Measurements from ENCODE around the gene MTF2.
A peak's percentile ranks its signal among the peaks of the same experiment; 100 is the strongest.

The MTF2 gene

GRCh38 chr1:93042187-93043056, 36.7 kb upstream of the MTF2 start:
- Histone ChIP-seq H3K4me1 (ENCODE audit: insufficient read depth, insufficient read length) (no peaks in the 10 kb centered on the region), H3K9me3 (ENCODE audit: insufficient read depth, low read length) (no peaks in the 10 kb centered on the region), H3K9ac (ENCODE audit: insufficient read length, low read depth) (no peak overlapping the region), H3K36me3 (ENCODE audit: insufficient read depth, insufficient read length, low read length) (no peaks in the 10 kb centered on the region), H3K4me3 (ENCODE audit: insufficient read length, low read depth) (no peak overlapping the region), H3K27me3 (ENCODE audit: insufficient read depth, insufficient read length) (no peaks in the 10 kb centered on the region)
- no peak for DNase-seq (ENCODE audit: low read depth, low spot score)
- TF ChIP-seq ZNF274 (IDR thresholded peaks at IDR 0.05; ENCODE audit: low read depth, low read length) = no peak
- TF ChIP-seq SUZ12 (IDR thresholded peaks at IDR 0.05; ENCODE audit: extremely low read depth, insufficient read depth, insufficient read length) = no peak
- TF ChIP-seq YY1 (IDR thresholded peaks at IDR 0.05; ENCODE audit: insufficient read depth, insufficient read length) = no peak

- no peak overlapping the region for H3K4me3 ChIP-seq (ENCODE audit: insufficient read length, low read depth)
- no peak for TF ChIP-seq SUZ12 (IDR thresholded peaks at IDR 0.05; ENCODE audit: extremely low read depth, insufficient read depth, insufficient read length)
- no peak for TF ChIP-seq YY1 (IDR thresholded peaks at IDR 0.05; ENCODE audit: insufficient read depth, insufficient read length)
- no peak for TF ChIP-seq ZNF274 (IDR thresholded peaks at IDR 0.05; ENCODE audit: low read depth, low read length)
Observed at GRCh38 chr1:93043057-93043557, 36.0 kb upstream of the MTF2 start.

GRCh38 chr1:93047618-93048017, 31.5 kb upstream of the MTF2 start:
- Histone ChIP-seq H3K27me3 (ENCODE audit: insufficient read depth, insufficient read length) (no peaks in the 10 kb centered on the region), H3K4me1 (ENCODE audit: insufficient read depth, insufficient read length) (no peaks in the 10 kb centered on the region), H3K36me3 (ENCODE audit: insufficient read depth, insufficient read length, low read length) (no peaks in the 10 kb centered on the region), H3K4me3 (ENCODE audit: insufficient read length, low read depth) (no peak overlapping the region), H3K9me3 (ENCODE audit: insufficient read depth, low read length) (no peaks in the 10 kb centered on the region), H3K9ac (ENCODE audit: insufficient read length, low read depth) (no peak overlapping the region)
- no peak for TF ChIP-seq ZNF274 (IDR thresholded peaks at IDR 0.05; ENCODE audit: low read depth, low read length)
- DNase-seq (ENCODE audit: low read depth, low spot score) = no peak

More at GRCh38 chr1:93043057-93043557, 36.0 kb upstream of the MTF2 start:
- Histone ChIP-seq H3K27me3 (ENCODE audit: insufficient read depth, insufficient read length) (no peaks in the 10 kb centered on the region), H3K9ac (ENCODE audit: insufficient read length, low read depth) (no peak overlapping the region), H3K4me1 (ENCODE audit: insufficient read depth, insufficient read length) (no peaks in the 10 kb centered on the region), H3K9me3 (ENCODE audit: insufficient read depth, low read length) (no peaks in the 10 kb centered on the region), H3K36me3 (ENCODE audit: insufficient read depth, insufficient read length, low read length) (no peaks in the 10 kb centered on the region)
- no peak for DNase-seq (ENCODE audit: low read depth, low spot score)

- TF ChIP-seq SUZ12 (IDR thresholded peaks at IDR 0.05; ENCODE audit: extremely low read depth, insufficient read depth, insufficient read length) (no peak), ZNF274 (IDR thresholded peaks at IDR 0.05; ENCODE audit: low read depth, low read length) (no peak), YY1 (IDR thresholded peaks at IDR 0.05; ENCODE audit: insufficient read depth, insufficient read length) (no peak)
- Histone ChIP-seq H3K9me3 (ENCODE audit: insufficient read depth, low read length) (no peaks in the 10 kb centered on the region), H3K4me1 (ENCODE audit: insufficient read depth, insufficient read length) (no peaks in the 10 kb centered on the region), H3K9ac (ENCODE audit: insufficient read length, low read depth) (no peak overlapping the region), H3K36me3 (ENCODE audit: insufficient read depth, insufficient read length, low read length) (no peaks in the 10 kb centered on the region), H3K27me3 (ENCODE audit: insufficient read depth, insufficient read length) (no peaks in the 10 kb centered on the region), H3K4me3 (ENCODE audit: insufficient read length, low read depth) (no peak overlapping the region)
- no peak for DNase-seq (ENCODE audit: low read depth, low spot score)
Observed at GRCh38 chr1:93051961-93052360, 27.1 kb upstream of the MTF2 start.

GRCh38 chr1:93056214-93056613, 22.9 kb upstream of the MTF2 start:
- no peak for TF ChIP-seq ZNF274 (IDR thresholded peaks at IDR 0.05; ENCODE audit: low read depth, low read length)
- no peak for TF ChIP-seq YY1 (IDR thresholded peaks at IDR 0.05; ENCODE audit: insufficient read depth, insufficient read length)
- TF ChIP-seq SUZ12 (IDR thresholded peaks at IDR 0.05; ENCODE audit: extremely low read depth, insufficient read depth, insufficient read length) = no peak
- Histone ChIP-seq H3K27me3 (ENCODE audit: insufficient read depth, insufficient read length) (no peaks in the 10 kb centered on the region), H3K4me1 (ENCODE audit: insufficient read depth, insufficient read length) (no peaks in the 10 kb centered on the region), H3K9ac (ENCODE audit: insufficient read length, low read depth) (no peak overlapping the region), H3K36me3 (ENCODE audit: insufficient read depth, insufficient read length, low read length) (no peaks in the 10 kb centered on the region), H3K9me3 (ENCODE audit: insufficient read depth, low read length) (no peaks in the 10 kb centered on the region), H3K4me3 (ENCODE audit: insufficient read length, low read depth) (no peak overlapping the region)
- no peak for DNase-seq (ENCODE audit: low read depth, low spot score)

GRCh38 chr1:93056649-93057048, 22.4 kb upstream of the MTF2 start:
- Histone ChIP-seq H3K4me1 (ENCODE audit: insufficient read depth, insufficient read length) (no peaks in the 10 kb centered on the region), H3K9me3 (ENCODE audit: insufficient read depth, low read length) (no peaks in the 10 kb centered on the region), H3K9ac (ENCODE audit: insufficient read length, low read depth) (no peak overlapping the region), H3K4me3 (ENCODE audit: insufficient read length, low read depth) (no peak overlapping the region), H3K36me3 (ENCODE audit: insufficient read depth, insufficient read length, low read length) (no peaks in the 10 kb centered on the region), H3K27me3 (ENCODE audit: insufficient read depth, insufficient read length) (no peaks in the 10 kb centered on the region)
- no peak for DNase-seq (ENCODE audit: low read depth, low spot score)
- no peak for TF ChIP-seq YY1 (IDR thresholded peaks at IDR 0.05; ENCODE audit: insufficient read depth, insufficient read length)
- no peak for TF ChIP-seq ZNF274 (IDR thresholded peaks at IDR 0.05; ENCODE audit: low read depth, low read length)
- no peak for TF ChIP-seq SUZ12 (IDR thresholded peaks at IDR 0.05; ENCODE audit: extremely low read depth, insufficient read depth, insufficient read length)

GRCh38 chr1:93061895-93062792, 16.9 kb upstream of the MTF2 start:
- no peak overlapping the region for H3K4me3 ChIP-seq (ENCODE audit: insufficient read length, low read depth)
- TF ChIP-seq ZNF274 (IDR thresholded peaks at IDR 0.05; ENCODE audit: low read depth, low read length) = no peak
- TF ChIP-seq SUZ12 (IDR thresholded peaks at IDR 0.05; ENCODE audit: extremely low read depth, insufficient read depth, insufficient read length) = no peak
- TF ChIP-seq YY1 (IDR thresholded peaks at IDR 0.05; ENCODE audit: insufficient read depth, insufficient read length) = no peak
- DNase-seq (ENCODE audit: low read depth, low spot score) = peak; percentile 36
- no peaks in the 10 kb centered on the region for H3K36me3 ChIP-seq (ENCODE audit: insufficient read depth, insufficient read length, low read length)
- H3K9me3 ChIP-seq (ENCODE audit: insufficient read depth, low read length) = no peaks in the 10 kb centered on the region
- no peaks in the 10 kb centered on the region for H3K27me3 ChIP-seq (ENCODE audit: insufficient read depth, insufficient read length)
- H3K9ac ChIP-seq (ENCODE audit: insufficient read length, low read depth) = no peak overlapping the region
- no peaks in the 10 kb centered on the region for H3K4me1 ChIP-seq (ENCODE audit: insufficient read depth, insufficient read length)

Measured in NT2/D1 (cell line).